Body of pancreas (tissue), 4 donors: ENCODE results near the gene SMO. TPM values are rescaled to one million over a fixed set of nuclear protein-coding genes. Genes with fewer than 3 reads are reported as not detected.

Experiments used
- ATAC-seq: fragments of 150-250 bp; one replicate; pipeline ENCODE4 v1.9.1; 2016
- DNase-seq, 4 donors: peaks; one replicate each; pipeline ENCODE4 v3.0.0-alpha.2; 2019
- H3K27ac ChIP-seq, 4 donors: fragments of 200-600 bp; sonication (generic); 1 replicate in 3 of 4; 2 replicates in 1 of 4; pipeline versions ENCODE4 v1.5.1 to v1.6.1; 2016 to 2019; ENCODE audit warnings: mild to moderate bottlenecking in 1 of 4, mixed read lengths in 1 of 4, moderate library complexity in 1 of 4
- H3K27me3 ChIP-seq, 2 donors: fragments of 200-600 bp; sonication (generic); one replicate each; pipeline ENCODE4 v1.6.0; 2016; ENCODE audit warnings: mild to moderate bottlenecking in 1 of 2
- H3K36me3 ChIP-seq, 2 donors: fragments of 200-600 bp; sonication (generic); replicated peaks in 1 of 2; 2 replicates each; pipeline ENCODE4 v1.5.1; 2016; ENCODE audit warnings: low read depth in 2 of 2; ENCODE audit not compliant: insufficient read depth in 1 of 2
- H3K4me1 ChIP-seq: fragments of 200-600 bp; sonication (generic); one replicate; pipeline ENCODE4 v1.6.0; 2016
- H3K4me3 ChIP-seq, 2 donors: fragments of 200-600 bp; sonication (generic); 1 replicate in 1 of 2; 2 replicates in 1 of 2; pipeline ENCODE4 v1.5.1; 2016 to 2019
- H3K9me3 ChIP-seq, 3 donors: fragments of 200-600 bp; sonication (generic); 1 replicate in 2 of 3; 2 replicates in 1 of 3; pipeline ENCODE4 v1.5.1; 2016
- CTCF ChIP-seq, 7 experiments: fragments of 450-650 bp in 4 of 7; fragments of 200-600 bp in 3 of 7; sonication (generic) in 3 of 7; IDR thresholded peaks; one replicate each; pipeline ENCODE4 v1.5.1; 2016 to 2019; ENCODE audit warnings: antibody characterized with exemption in 7 of 7
- POLR2A ChIP-seq, 3 donors: fragments of 450-650 bp; IDR thresholded peaks; one replicate each; pipeline ENCODE4 v1.6.1; 2016; ENCODE audit warnings: antibody characterized with exemption in 3 of 3, mild to moderate bottlenecking in 2 of 3
- WGBS, 2 donors: methylation state at CpG; one replicate each; pipeline ENCODE4 v1.1.5; 2017; 5-methylcytosine and 5-hydroxymethylcytosine counted together
- intact Hi-C: fragments of 100-400 bp; cut with DNase I; formaldehyde crosslinking; loops from one replicate; pipeline ENCODE4 v1.15.1; 2023
- total RNA-seq, 2 donors: library from RNA; depleted of rRNA; stranded (reverse); fragments of >200 nt; gene quantifications; one replicate each; pipeline ENCODE4 v1.1.0, GENCODE V29; 2016

SMO gene
- total RNA-seq, 2 donors from 2014 or later = 6.5 to 12.2 TPM

- no peaks in the 10 kb centered on the region for H3K9me3 ChIP-seq
- WGBS, 2 donors = 86 to 89% methylated on average over 18 to 27 of the region's 29 CpGs
- no peak overlapping the region for H3K27ac ChIP-seq
- DNase-seq (no peak), ATAC-seq (no peak)
- H3K4me1 ChIP-seq = no peaks in the 10 kb centered on the region
- no peak overlapping the region for H3K4me3 ChIP-seq
- no peaks in the 10 kb centered on the region for H3K36me3 ChIP-seq
- TF ChIP-seq POLR2A (IDR thresholded peaks at IDR 0.05) (no peak), CTCF (IDR thresholded peaks at IDR 0.05) (no peak)
- intact Hi-C loops = loop anchor here (5.0 kb wide), 1 partner anchor 43 kb away; no protein-coding TSS in a partner anchor
- no peaks in the 10 kb centered on the region for H3K27me3 ChIP-seq
These were observed 16.8 kb downstream of the SMO start for GRCh38 chr7:129205126-129205818.

DNA sequence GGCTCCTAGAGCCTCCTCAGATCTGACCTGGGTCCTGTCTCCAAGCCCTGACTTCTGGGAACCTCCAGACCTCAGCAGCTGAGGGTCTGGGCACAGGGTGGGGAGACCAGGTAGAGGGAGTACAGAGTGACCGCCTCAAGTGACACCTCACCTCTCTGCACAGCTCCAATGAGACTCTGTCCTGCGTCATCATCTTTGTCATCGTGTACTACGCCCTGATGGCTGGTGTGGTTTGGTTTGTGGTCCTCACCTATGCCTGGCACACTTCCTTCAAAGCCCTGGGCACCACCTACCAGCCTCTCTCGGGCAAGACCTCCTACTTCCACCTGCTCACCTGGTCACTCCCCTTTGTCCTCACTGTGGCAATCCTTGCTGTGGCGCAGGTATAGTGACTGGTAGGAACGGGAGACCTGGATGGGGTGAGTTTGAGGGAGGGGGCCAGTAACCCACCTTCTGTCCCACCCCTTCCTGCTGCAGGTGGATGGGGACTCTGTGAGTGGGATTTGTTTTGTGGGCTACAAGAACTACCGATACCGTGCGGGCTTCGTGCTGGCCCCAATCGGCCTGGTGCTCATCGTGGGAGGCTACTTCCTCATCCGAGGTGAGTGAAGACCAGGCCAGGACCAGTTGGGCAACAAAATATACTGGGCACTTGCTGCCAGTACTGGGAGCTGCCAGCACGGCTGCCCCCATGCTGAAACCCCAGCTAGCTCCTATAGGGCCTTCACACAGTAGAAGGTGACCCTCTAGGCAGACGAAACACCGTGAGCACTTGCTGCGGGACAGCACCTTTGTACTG is 17.8 kb downstream of the SMO start:
- Histone ChIP-seq H3K27me3 (no peaks in the 10 kb centered on the region), H3K4me3 (no peak overlapping the region), H3K36me3 (no peaks in the 10 kb centered on the region), H3K27ac (no peak overlapping the region), H3K9me3 (no peaks in the 10 kb centered on the region), H3K4me1 (no peaks in the 10 kb centered on the region)
- DNase-seq (no peak), ATAC-seq (no peak)
- 88 to 93% methylated on average over 17 to 18 of the region's 18 CpGs for WGBS, 2 donors
- intact Hi-C loops = loop anchor here (5.0 kb wide), 1 partner anchor 44 kb away; no protein-coding TSS in a partner anchor
- TF ChIP-seq POLR2A (IDR thresholded peaks at IDR 0.05) (no peak), CTCF (IDR thresholded peaks at IDR 0.05) (no peak)

GRCh38 chr7:129208667-129209066 is 20.2 kb downstream of the SMO start:
- intact Hi-C loops = loop anchor here (5.0 kb wide), 1 partner anchor 46 kb away; no protein-coding TSS in a partner anchor
- WGBS, 2 donors = 83 to 85% methylated on average over 4 to 9 of the region's 9 CpGs
- DNase-seq (no peak), ATAC-seq (no peak)
- Histone ChIP-seq H3K4me1 (no peaks in the 10 kb centered on the region), H3K9me3 (no peaks in the 10 kb centered on the region), H3K4me3 (no peak overlapping the region), H3K36me3 (no peaks in the 10 kb centered on the region), H3K27me3 (no peaks in the 10 kb centered on the region), H3K27ac (no peak overlapping the region)
- TF ChIP-seq POLR2A (IDR thresholded peaks at IDR 0.05) (no peak), CTCF (IDR thresholded peaks at IDR 0.05) (no peak)

DNA sequence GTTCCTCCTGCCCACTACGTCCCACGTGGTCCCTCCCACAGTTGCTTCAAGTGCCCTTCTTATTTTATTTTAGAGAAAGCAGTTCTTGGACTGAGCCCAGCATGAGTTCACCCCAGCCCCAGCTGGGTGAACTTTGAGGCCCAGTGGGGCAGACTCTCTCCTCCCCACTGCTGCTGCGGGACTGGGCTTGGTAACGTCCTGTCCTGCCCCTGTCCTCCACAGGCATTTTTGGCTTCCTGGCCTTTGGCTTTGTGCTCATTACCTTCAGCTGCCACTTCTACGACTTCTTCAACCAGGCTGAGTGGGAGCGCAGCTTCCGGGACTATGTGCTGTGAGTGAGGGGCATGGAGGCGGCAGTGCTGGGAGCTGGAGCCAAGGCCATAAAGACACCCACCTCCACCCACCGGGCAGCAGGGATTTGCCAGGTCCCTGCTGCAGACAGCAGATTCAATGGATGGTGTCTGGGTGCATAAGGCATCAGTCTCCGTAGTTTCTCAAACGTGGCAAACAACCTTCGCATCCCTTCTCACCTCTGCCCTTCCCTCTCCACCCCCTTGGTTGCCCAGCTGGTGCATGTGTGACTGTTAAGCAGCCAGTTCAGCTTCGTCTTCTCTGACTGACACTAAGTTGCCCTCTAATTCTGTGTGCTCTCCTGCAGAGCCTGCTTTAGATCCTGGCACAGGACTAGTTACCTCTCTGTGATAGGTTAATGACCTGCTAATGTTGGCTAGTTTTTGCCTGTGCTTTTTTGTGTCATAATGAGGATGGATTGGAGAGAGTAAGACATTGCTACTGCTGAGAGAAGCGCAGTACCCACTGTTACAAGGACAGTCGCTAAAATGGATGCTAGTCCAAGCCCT is 20.9 kb downstream of the SMO start:
- no peak for TF ChIP-seq POLR2A (IDR thresholded peaks at IDR 0.05)
- no peak for TF ChIP-seq CTCF (IDR thresholded peaks at IDR 0.05)
- Histone ChIP-seq H3K27ac (no peak overlapping the region), H3K36me3 (no peaks in the 10 kb centered on the region), H3K4me3 (no peak overlapping the region), H3K4me1 (no peaks in the 10 kb centered on the region), H3K9me3 (no peaks in the 10 kb centered on the region), H3K27me3 (no peaks in the 10 kb centered on the region)
- intact Hi-C loops = loop anchor here (5.0 kb wide), 1 partner anchor 47 kb away; no protein-coding TSS in a partner anchor
- WGBS, 2 donors = 87 to 89% methylated on average over 15 of the region's 15 CpGs
- DNase-seq (no peak), ATAC-seq (no peak)
